ENCODE results near the gene HPCAL4.
A peak's percentile ranks its signal among the peaks of the same experiment; 100 is the strongest.

HPCAL4 gene

DNA sequence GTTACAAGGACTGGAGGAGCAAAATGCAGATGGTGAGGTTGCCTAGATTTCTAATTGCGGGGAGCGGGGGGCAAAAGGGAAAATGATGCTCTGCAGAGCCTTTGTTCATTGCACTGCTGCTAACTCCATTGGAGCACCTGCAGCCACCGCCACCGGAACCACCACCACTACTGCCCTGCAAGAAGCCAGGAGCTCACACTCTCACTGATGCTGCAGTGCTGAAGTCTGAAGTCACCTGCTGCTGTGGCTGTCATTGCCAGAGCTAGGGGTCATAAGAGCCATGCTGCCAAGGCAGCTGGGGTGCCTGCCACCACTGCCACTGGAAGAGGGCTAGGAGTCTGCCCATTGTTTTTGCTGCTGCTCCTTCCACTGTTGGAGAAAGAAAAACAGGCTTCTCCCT lies 7.3 kb upstream of the HPCAL4 start:
- H4K8ac ChIP-seq (ENCODE audit: low read depth, low read length): no peak overlapping the region
- no peak overlapping the region for H2AK5ac ChIP-seq (ENCODE audit: low read length)
- H3K79me1 ChIP-seq (ENCODE audit: low read length): no peaks in the 10 kb centered on the region
- H2BK5ac ChIP-seq (ENCODE audit: low read length): no peak overlapping the region
- no peak overlapping the region for H4K5ac ChIP-seq (ENCODE audit: low read length)
- H3K4me3 ChIP-seq (ENCODE audit: low read length): no peak overlapping the region
- no peak overlapping the region for H3K4me2 ChIP-seq (ENCODE audit: low read length)
- no peaks in the 10 kb centered on the region for H3K36me3 ChIP-seq (ENCODE audit: control insufficient read depth, insufficient read depth, low read length)
- H3K27me3 ChIP-seq (ENCODE audit: insufficient read depth, low read length, poor library complexity): peaks cover 15% of the 10 kb centered on the region
- H3K27ac ChIP-seq (ENCODE audit: low read depth, low read length): no peak overlapping the region
- no peak overlapping the region for H3K56ac ChIP-seq (ENCODE audit: low read length)
- no peak overlapping the region for H2BK15ac ChIP-seq (replicated peaks; ENCODE audit: low read depth)
- WGBS (ENCODE audit: extremely low coverage, insufficient coverage, low lambda C conversion rate): no CpG with 5 or more reads among the region's 4 CpGs
- no peaks in the 10 kb centered on the region for H3K4me1 ChIP-seq (ENCODE audit: control insufficient read depth, low read depth, low read length)
- no peaks in the 10 kb centered on the region for H3K79me2 ChIP-seq (ENCODE audit: control insufficient read depth, insufficient read depth, low read length)
- H3K4ac ChIP-seq (ENCODE audit: low read depth, low read length): no peak overlapping the region
- no peak overlapping the region for H3K18ac ChIP-seq (ENCODE audit: low read length)
- H3K9ac ChIP-seq (ENCODE audit: low read length): no peak overlapping the region
- no peak for DNase-seq
- no peak overlapping the region for H2BK120ac ChIP-seq (ENCODE audit: low read depth, low read length)
- no peak overlapping the region for H3K23ac ChIP-seq (ENCODE audit: low read length)

DNA sequence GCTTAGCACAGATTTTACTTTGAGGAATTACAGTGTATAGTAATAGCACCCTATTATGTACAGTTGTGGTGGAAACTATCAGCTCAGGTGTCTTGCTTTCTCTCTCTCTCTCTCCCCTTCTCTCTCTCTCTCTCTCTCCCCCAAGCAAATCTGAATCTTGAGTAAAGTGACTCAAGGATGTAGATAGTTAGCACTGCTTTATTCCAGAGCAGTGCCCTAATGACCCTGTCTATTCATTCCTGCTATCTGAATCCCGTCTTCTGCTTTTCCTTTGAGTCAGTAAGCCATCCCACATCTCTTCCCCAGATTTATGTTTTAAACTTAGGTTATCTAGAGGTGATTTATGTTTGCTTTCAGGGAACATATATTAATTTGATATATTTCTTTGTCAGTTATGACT lies 5.2 kb upstream of the HPCAL4 start:
- no peak overlapping the region for H3K56ac ChIP-seq (ENCODE audit: low read length)
- H3K79me2 ChIP-seq (ENCODE audit: control insufficient read depth, insufficient read depth, low read length): no peaks in the 10 kb centered on the region
- no peak for DNase-seq
- H3K4ac ChIP-seq (ENCODE audit: low read depth, low read length): no peak overlapping the region
- no peak overlapping the region for H4K8ac ChIP-seq (ENCODE audit: low read depth, low read length)
- H3K79me1 ChIP-seq (ENCODE audit: low read length): no peaks in the 10 kb centered on the region
- no peak overlapping the region for H2AK5ac ChIP-seq (ENCODE audit: low read length)
- no CpG with 5 or more reads among the region's 1 CpG for WGBS (ENCODE audit: extremely low coverage, insufficient coverage, low lambda C conversion rate)
- H3K4me1 ChIP-seq (ENCODE audit: control insufficient read depth, low read depth, low read length): no peaks in the 10 kb centered on the region
- no peak overlapping the region for H3K23ac ChIP-seq (ENCODE audit: low read length)
- H3K27me3 ChIP-seq (ENCODE audit: insufficient read depth, low read length, poor library complexity): peaks cover 33% of the 10 kb centered on the region
- H3K4me3 ChIP-seq (ENCODE audit: low read length): no peak overlapping the region
- H3K18ac ChIP-seq (ENCODE audit: low read length): no peak overlapping the region
- H3K9ac ChIP-seq (ENCODE audit: low read length): no peak overlapping the region
- no peak overlapping the region for H3K4me2 ChIP-seq (ENCODE audit: low read length)
- H4K5ac ChIP-seq (ENCODE audit: low read length): no peak overlapping the region
- H2BK15ac ChIP-seq (replicated peaks; ENCODE audit: low read depth): no peak overlapping the region
- no peak overlapping the region for H2BK120ac ChIP-seq (ENCODE audit: low read depth, low read length)
- no peaks in the 10 kb centered on the region for H3K36me3 ChIP-seq (ENCODE audit: control insufficient read depth, insufficient read depth, low read length)
- no peak overlapping the region for H2BK5ac ChIP-seq (ENCODE audit: low read length)
- no peak overlapping the region for H3K27ac ChIP-seq (ENCODE audit: low read depth, low read length)

DNA sequence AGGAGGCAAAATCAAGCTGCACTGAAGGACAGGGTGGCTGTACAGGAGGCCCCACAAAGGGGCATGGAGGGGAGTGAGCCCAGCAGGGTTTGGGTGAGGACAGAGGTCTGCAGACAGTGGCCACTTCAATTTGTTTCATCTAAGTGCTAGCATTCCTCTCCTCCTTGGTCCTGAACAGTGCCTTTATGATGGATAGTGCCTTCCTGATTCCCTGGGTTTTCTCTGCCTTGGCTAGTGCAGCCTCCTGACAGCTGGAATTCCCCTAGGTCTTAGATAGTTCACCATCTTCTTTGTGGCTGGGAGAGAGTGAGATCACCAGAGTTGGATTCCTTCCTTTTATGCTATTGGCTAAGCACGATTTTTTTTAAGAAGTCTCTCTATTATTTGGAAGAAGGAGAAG lies 3.8 kb upstream of the HPCAL4 start:
- no peak overlapping the region for H3K4me2 ChIP-seq (ENCODE audit: low read length)
- H3K27me3 ChIP-seq (ENCODE audit: insufficient read depth, low read length, poor library complexity): peaks cover 42% of the 10 kb centered on the region
- H3K27ac ChIP-seq (ENCODE audit: low read depth, low read length): no peak overlapping the region
- H3K36me3 ChIP-seq (ENCODE audit: control insufficient read depth, insufficient read depth, low read length): no peaks in the 10 kb centered on the region
- H4K5ac ChIP-seq (ENCODE audit: low read length): no peak overlapping the region
- H3K56ac ChIP-seq (ENCODE audit: low read length): no peak overlapping the region
- no peak overlapping the region for H2BK5ac ChIP-seq (ENCODE audit: low read length)
- no peak for DNase-seq
- H3K79me2 ChIP-seq (ENCODE audit: control insufficient read depth, insufficient read depth, low read length): no peaks in the 10 kb centered on the region
- H3K23ac ChIP-seq (ENCODE audit: low read length): no peak overlapping the region
- H2BK120ac ChIP-seq (ENCODE audit: low read depth, low read length): no peak overlapping the region
- WGBS (ENCODE audit: extremely low coverage, insufficient coverage, low lambda C conversion rate): no CpG with 5 or more reads among the region's 1 CpG
- no peaks in the 10 kb centered on the region for H3K4me1 ChIP-seq (ENCODE audit: control insufficient read depth, low read depth, low read length)
- no peak overlapping the region for H3K18ac ChIP-seq (ENCODE audit: low read length)
- no peak overlapping the region for H4K8ac ChIP-seq (ENCODE audit: low read depth, low read length)
- no peak overlapping the region for H3K4me3 ChIP-seq (ENCODE audit: low read length)
- no peak overlapping the region for H2BK15ac ChIP-seq (replicated peaks; ENCODE audit: low read depth)
- H3K79me1 ChIP-seq (ENCODE audit: low read length): no peaks in the 10 kb centered on the region
- H2AK5ac ChIP-seq (ENCODE audit: low read length): no peak overlapping the region
- H3K9ac ChIP-seq (ENCODE audit: low read length): no peak overlapping the region
- no peak overlapping the region for H3K4ac ChIP-seq (ENCODE audit: low read depth, low read length)

DNA sequence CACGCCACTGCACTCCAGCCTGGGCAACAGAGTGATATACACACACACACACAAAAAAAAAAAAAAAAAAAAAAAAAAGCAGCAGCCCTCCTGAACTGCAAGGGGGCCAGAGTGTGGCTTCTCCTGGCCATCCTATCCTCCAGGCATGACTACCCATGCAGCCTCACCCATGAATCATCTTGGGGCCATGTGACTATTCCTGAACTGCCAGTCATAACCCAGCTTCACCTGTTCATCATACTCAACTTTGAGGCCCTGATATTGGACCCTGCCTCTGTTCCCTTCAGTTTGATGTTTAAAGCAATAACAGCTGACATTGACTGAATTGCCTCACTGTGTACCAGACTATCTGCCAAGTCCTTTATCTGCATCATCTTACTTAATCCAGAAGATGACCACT lies 2.8 kb upstream of the HPCAL4 start:
- Histone ChIP-seq H4K5ac (ENCODE audit: low read length) (no peak overlapping the region), H2BK5ac (ENCODE audit: low read length) (no peak overlapping the region), H4K8ac (ENCODE audit: low read depth, low read length) (no peak overlapping the region), H3K9ac (ENCODE audit: low read length) (no peak overlapping the region), H3K56ac (ENCODE audit: low read length) (no peak overlapping the region), H3K23ac (ENCODE audit: low read length) (no peak overlapping the region), H2BK15ac (replicated peaks; ENCODE audit: low read depth) (no peak overlapping the region), H3K27me3 (ENCODE audit: insufficient read depth, low read length, poor library complexity) (peaks cover 49% of the 10 kb centered on the region), H3K27ac (ENCODE audit: low read depth, low read length) (no peak overlapping the region), H3K4me3 (ENCODE audit: low read length) (no peak overlapping the region), H2AK5ac (ENCODE audit: low read length) (no peak overlapping the region), H3K36me3 (ENCODE audit: control insufficient read depth, insufficient read depth, low read length) (no peaks in the 10 kb centered on the region), H2BK120ac (ENCODE audit: low read depth, low read length) (no peak overlapping the region), H3K4ac (ENCODE audit: low read depth, low read length) (no peak overlapping the region), H3K4me1 (ENCODE audit: control insufficient read depth, low read depth, low read length) (no peaks in the 10 kb centered on the region), H3K4me2 (ENCODE audit: low read length) (no peak overlapping the region), H3K79me1 (ENCODE audit: low read length) (no peaks in the 10 kb centered on the region), H3K18ac (ENCODE audit: low read length) (no peak overlapping the region), H3K79me2 (ENCODE audit: control insufficient read depth, insufficient read depth, low read length) (no peaks in the 10 kb centered on the region)
- no peak for DNase-seq
- WGBS (ENCODE audit: extremely low coverage, insufficient coverage, low lambda C conversion rate): no CpG with 5 or more reads among the region's 1 CpG

DNA sequence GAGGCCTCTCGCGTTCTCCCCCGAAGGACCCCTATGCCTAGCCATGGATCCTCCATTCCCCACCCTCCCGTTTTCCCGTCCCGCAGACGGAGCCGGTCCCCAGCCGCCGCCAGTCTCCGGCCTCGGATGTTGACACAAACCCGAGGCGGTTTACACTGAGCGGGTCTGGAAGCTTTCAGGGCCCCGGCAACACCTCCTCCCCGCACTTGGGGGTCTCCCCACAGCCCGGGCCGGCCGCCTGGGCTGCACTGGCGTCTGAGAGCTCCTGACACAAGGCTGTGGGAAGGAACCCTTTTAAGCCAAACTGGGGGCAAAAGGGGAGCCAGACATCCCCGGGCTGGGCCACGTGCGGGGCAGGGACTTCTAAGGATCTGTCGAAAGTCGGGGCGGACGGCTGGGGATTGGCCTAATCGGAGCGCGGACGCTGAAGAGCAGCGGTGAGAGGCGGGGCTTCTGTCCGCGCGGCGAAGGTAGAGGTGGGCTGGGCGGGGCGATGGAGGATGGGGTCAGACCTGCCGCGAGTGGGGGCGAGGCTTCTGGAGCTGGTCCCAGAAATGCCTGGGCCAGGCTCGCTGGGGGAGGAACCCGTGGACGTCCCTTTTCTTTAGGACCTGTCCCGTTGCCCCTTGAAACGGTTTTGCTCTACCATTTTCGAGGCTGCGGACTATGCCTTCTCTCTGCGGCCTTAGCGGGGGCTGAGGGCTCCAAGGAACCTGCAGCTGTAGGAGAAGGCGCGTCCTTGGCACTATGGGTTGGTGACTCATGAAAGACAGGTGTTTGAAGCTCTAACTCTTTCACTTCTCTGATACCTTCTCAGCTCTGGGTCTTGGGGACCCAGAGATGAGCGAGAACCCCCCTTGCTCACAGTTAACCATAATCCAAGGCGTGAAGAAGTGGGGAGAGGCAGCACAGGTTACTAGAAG lies 1.2 kb upstream of the HPCAL4 start:
- peak; percentile 39 for DNase-seq
- WGBS (ENCODE audit: extremely low coverage, insufficient coverage, low lambda C conversion rate): no CpG with 5 or more reads among the region's 56 CpGs
- H2BK120ac ChIP-seq (ENCODE audit: low read depth, low read length): no peak overlapping the region
- no peak overlapping the region for H2BK15ac ChIP-seq (replicated peaks; ENCODE audit: low read depth)
- H3K36me3 ChIP-seq (ENCODE audit: control insufficient read depth, insufficient read depth, low read length): no peaks in the 10 kb centered on the region
- no peak overlapping the region for H3K4me3 ChIP-seq (ENCODE audit: low read length)
- no peak overlapping the region for H2AK5ac ChIP-seq (ENCODE audit: low read length)
- H3K4me2 ChIP-seq (ENCODE audit: low read length): no peak overlapping the region
- H3K23ac ChIP-seq (ENCODE audit: low read length): no peak overlapping the region
- H3K9ac ChIP-seq (ENCODE audit: low read length): no peak overlapping the region
- H3K27me3 ChIP-seq (ENCODE audit: insufficient read depth, low read length, poor library complexity): peaks cover 56% of the 10 kb centered on the region
- no peak overlapping the region for H4K8ac ChIP-seq (ENCODE audit: low read depth, low read length)
- H2BK5ac ChIP-seq (ENCODE audit: low read length): no peak overlapping the region
- no peaks in the 10 kb centered on the region for H3K79me2 ChIP-seq (ENCODE audit: control insufficient read depth, insufficient read depth, low read length)
- no peak overlapping the region for H3K27ac ChIP-seq (ENCODE audit: low read depth, low read length)
- H3K79me1 ChIP-seq (ENCODE audit: low read length): no peaks in the 10 kb centered on the region
- H3K18ac ChIP-seq (ENCODE audit: low read length): no peak overlapping the region
- no peak overlapping the region for H3K4ac ChIP-seq (ENCODE audit: low read depth, low read length)
- no peak overlapping the region for H3K56ac ChIP-seq (ENCODE audit: low read length)
- H4K5ac ChIP-seq (ENCODE audit: low read length): no peak overlapping the region
- H3K4me1 ChIP-seq (ENCODE audit: control insufficient read depth, low read depth, low read length): no peaks in the 10 kb centered on the region
